ENCODE data around the gene NRDC.

- TF ChIP-seq CTCF (IDR thresholded peaks at IDR 0.05) (no peak), POLR2A (IDR thresholded peaks at IDR 0.05) (no peak)
These were observed 26.6 kb downstream of the NRDC start for GRCh38 chr1:51851882-51852396.
